C4-2B (cell line): Measurements from ENCODE around the gene MYMK.

Source experiments
- H3K27ac ChIP-seq: fragments of 450-650 bp; 2 replicates; pipeline ENCODE4 v1.5.1; 2017
- CTCF ChIP-seq: fragments of 450-650 bp; conservative IDR thresholded peaks from 2 replicates; pipeline ENCODE4 v1.5.1; 2017; ENCODE audit warnings: mild to moderate bottlenecking
- ZFX ChIP-seq: fragments of 450-650 bp; IDR thresholded peaks from 2 replicates; pipeline ENCODE4 v1.6.1; 2017

Gene MYMK

GRCh38 chr9:133476036-133476931, 48.5 kb downstream of the MYMK start:
- H3K27ac ChIP-seq, result no peak overlapping the region
- TF ChIP-seq CTCF (no peak), ZFX (no peak)

- no peak overlapping the region for H3K27ac ChIP-seq
- TF ChIP-seq CTCF (no peak), ZFX (no peak)
These were observed 49.3 kb downstream of the MYMK start for GRCh38 chr9:133475292-133476012.

GRCh38 chr9:133474853-133475252, 49.9 kb downstream of the MYMK start:
- H3K27ac ChIP-seq, result no peak overlapping the region
- TF ChIP-seq CTCF (no peak), ZFX (no peak)

- H3K27ac ChIP-seq, result no peak overlapping the region
These were observed 50.5 kb downstream of the MYMK start for GRCh38 chr9:133474215-133474614.

GRCh38 chr9:133473743-133474142, 51.0 kb downstream of the MYMK start:
- no peak overlapping the region for H3K27ac ChIP-seq
- TF ChIP-seq CTCF (no peak), ZFX (no peak)

More at GRCh38 chr9:133474215-133474614, 50.5 kb downstream of the MYMK start:
- TF ChIP-seq ZFX, result no peak
- no peak for TF ChIP-seq CTCF

- H3K27ac ChIP-seq, result no peak overlapping the region
- no peak for TF ChIP-seq CTCF
- no peak for TF ChIP-seq ZFX
These were observed 51.9 kb downstream of the MYMK start for GRCh38 chr9:133472753-133473378.

GRCh38 chr9:133472277-133472645, 52.5 kb downstream of the MYMK start:
- H3K27ac ChIP-seq, result no peak overlapping the region
- no peak for TF ChIP-seq CTCF
- no peak for TF ChIP-seq ZFX
